ENCODE results near the gene JMY. TPM values are rescaled to one million over a fixed set of nuclear protein-coding genes. Genes with fewer than 3 reads are reported as not detected.

Gene JMY
- total RNA-seq, 1 experiment from 2014 or later: 15.6 TPM

DNA sequence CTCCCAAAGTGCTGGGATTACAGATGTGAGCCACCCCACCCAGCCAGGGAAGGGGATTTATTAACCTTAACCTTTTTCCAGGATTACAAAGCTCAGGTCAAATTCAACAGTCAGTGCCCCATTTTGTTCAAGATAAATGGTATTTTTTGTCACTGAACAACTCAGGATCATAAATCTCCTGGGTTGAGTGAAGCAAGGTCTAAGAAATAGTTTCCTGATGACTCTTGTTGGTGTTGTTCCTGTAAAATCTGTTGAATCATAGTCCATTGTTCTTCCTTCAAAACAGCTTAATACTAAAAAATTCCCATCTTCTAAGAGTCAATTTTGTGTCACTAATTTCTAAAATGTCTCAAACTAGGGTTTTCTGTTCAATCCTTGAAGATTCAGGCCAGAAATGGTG lies 33.9 kb upstream of the JMY start:
- H4K20me1 ChIP-seq (ENCODE audit: insufficient read depth): no peaks in the 10 kb centered on the region
- TF ChIP-seq FOSL1 (IDR thresholded peaks at IDR 0.05; ENCODE audit: low read depth): peak; percentile 35; the same call in 1 of the 2 replicates
- peak; percentile 48; the same call in 1 of the 2 replicates for TF ChIP-seq SP1 (IDR thresholded peaks at IDR 0.05; ENCODE audit: low read depth)
- TF ChIP-seq TCF7L2 (IDR thresholded peaks at IDR 0.05; ENCODE audit: borderline replicate concordance, extremely low read depth, insufficient read depth, insufficient read length): no peak
- peak; percentile 42 for TF ChIP-seq JUND (IDR thresholded peaks at IDR 0.05)
- 0 out of 2 replicates have a peak, but pooled peaks have one; percentile 41 for TF ChIP-seq CEBPB (IDR thresholded peaks at IDR 0.05; ENCODE audit: low read depth)
- TF ChIP-seq EGR1 (IDR thresholded peaks at IDR 0.05; ENCODE audit: low read depth): no peak
- POLR2A ChIA-PET: no interaction called here
- DNase-seq (ENCODE audit: low read depth, low spot score) (peak; percentile 36), ATAC-seq (peak; percentile 35; the same call in 1 of the 2 replicates)
- H3K9ac ChIP-seq (ENCODE audit: low read length): no peak overlapping the region
- intact Hi-C loops (cut with micrococcal nuclease): loop anchor here (5.0 kb wide), 1 partner anchor 175 kb away; no protein-coding TSS in a partner anchor
- H3K27me3 ChIP-seq (ENCODE audit: insufficient read depth, low read length): no peaks in the 10 kb centered on the region
- RAD21 ChIA-PET (ENCODE audit: low non-redundant PET in 1 of 2, low total read pairs in 2 of 2, uncharacterized antibody in 2 of 2, unreplicated experiment in 2 of 2): no interaction called here
- H3K9me3 ChIP-seq (ENCODE audit: control insufficient read depth in 1 of 2, insufficient read depth in 1 of 2, low read depth in 1 of 2, low read length in 2 of 2): no peaks in the 10 kb centered on the region
- H3K79me2 ChIP-seq (ENCODE audit: insufficient read depth, low read length): no peaks in the 10 kb centered on the region
- no peaks in the 10 kb centered on the region for H3K9me2 ChIP-seq (ENCODE audit: insufficient read depth)
- H3K36me3 ChIP-seq (ENCODE audit: control insufficient read depth in 1 of 2, insufficient read depth in 2 of 2, low read length in 2 of 2): no peaks in the 10 kb centered on the region
- peak overlapping the region; percentile 28 for H3K4me2 ChIP-seq (ENCODE audit: low read length)
- H3K27ac ChIP-seq (ENCODE audit: low read depth, low read length): no peak overlapping the region
- H3K4me1 ChIP-seq (ENCODE audit: control insufficient read depth in 1 of 2, insufficient read depth in 2 of 2, low read length in 2 of 2): peaks cover 0 to 20% of the 10 kb centered on the region in 2 experiments; a peak in 3 of 4 replicates
- no peak overlapping the region for H2AFZ ChIP-seq (ENCODE audit: low read depth, low read length, poor library complexity, severe bottlenecking)
- no TSS peak for BruUV-seq (replicated peaks)
- CTCF ChIA-PET: interaction anchor here (1.0 kb wide), 1 partner anchor 178 kb away, joined by 3 read pairs; no protein-coding TSS in a partner anchor
- no peak overlapping the region for H3K4me3 ChIP-seq (replicated peaks in 1 of 2; ENCODE audit: low read depth in 1 of 2, low read length in 2 of 2)

DNA sequence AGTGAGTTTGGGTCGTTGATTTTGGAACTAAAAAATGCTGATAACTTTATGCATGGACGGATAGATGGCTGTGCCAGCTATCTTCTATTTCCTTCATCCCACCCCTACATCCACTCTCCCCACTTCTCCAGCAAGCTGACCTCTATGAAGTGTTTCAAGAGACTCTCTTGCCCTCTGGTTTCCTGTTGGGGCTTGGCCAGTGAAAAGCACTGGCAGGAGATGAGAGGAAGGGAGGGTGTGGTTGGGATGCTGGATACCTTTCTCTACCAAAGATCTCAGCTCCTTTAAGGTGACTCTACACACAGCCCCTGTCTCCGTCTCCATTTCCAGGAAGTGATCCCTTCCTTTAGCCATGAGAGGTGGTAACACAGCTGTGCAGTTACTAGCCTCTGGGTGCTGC lies 30.0 kb upstream of the JMY start:
- no TSS peak for BruUV-seq (replicated peaks)
- H3K9me2 ChIP-seq (ENCODE audit: insufficient read depth): no peaks in the 10 kb centered on the region
- TF ChIP-seq, protein P1, sequence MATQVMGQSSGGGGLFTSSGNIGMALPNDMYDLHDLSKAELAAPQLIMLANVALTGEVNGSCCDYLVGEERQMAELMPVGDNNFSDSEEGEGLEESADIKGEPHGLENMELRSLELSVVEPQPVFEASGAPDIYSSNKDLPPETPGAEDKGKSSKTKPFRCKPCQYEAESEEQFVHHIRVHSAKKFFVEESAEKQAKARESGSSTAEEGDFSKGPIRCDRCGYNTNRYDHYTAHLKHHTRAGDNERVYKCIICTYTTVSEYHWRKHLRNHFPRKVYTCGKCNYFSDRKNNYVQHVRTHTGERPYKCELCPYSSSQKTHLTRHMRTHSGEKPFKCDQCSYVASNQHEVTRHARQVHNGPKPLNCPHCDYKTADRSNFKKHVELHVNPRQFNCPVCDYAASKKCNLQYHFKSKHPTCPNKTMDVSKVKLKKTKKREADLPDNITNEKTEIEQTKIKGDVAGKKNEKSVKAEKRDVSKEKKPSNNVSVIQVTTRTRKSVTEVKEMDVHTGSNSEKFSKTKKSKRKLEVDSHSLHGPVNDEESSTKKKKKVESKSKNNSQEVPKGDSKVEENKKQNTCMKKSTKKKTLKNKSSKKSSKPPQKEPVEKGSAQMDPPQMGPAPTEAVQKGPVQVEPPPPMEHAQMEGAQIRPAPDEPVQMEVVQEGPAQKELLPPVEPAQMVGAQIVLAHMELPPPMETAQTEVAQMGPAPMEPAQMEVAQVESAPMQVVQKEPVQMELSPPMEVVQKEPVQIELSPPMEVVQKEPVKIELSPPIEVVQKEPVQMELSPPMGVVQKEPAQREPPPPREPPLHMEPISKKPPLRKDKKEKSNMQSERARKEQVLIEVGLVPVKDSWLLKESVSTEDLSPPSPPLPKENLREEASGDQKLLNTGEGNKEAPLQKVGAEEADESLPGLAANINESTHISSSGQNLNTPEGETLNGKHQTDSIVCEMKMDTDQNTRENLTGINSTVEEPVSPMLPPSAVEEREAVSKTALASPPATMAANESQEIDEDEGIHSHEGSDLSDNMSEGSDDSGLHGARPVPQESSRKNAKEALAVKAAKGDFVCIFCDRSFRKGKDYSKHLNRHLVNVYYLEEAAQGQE (IDR thresholded peaks at IDR 0.05; ENCODE audit: low read depth): no peak
- TF ChIP-seq POLR2AphosphoS5 (IDR thresholded peaks at IDR 0.05; ENCODE audit: low read depth, low read length) (no peak), TCF7L2 (IDR thresholded peaks at IDR 0.05; ENCODE audit: borderline replicate concordance, extremely low read depth, insufficient read depth, insufficient read length) (no peak), POLR2A (IDR thresholded peaks at IDR 0.05; ENCODE audit: borderline replicate concordance, extremely low read depth, insufficient read depth, insufficient read length) (no peak), SIN3A (IDR thresholded peaks at IDR 0.05; ENCODE audit: low read depth) (no peak), EGR1 (IDR thresholded peaks at IDR 0.05; ENCODE audit: low read depth) (no peak), SP1 (IDR thresholded peaks at IDR 0.05; ENCODE audit: low read depth) (no peak), EZH2 (IDR thresholded peaks at IDR 0.05) (no peak)
- TF ChIP-seq, protein P2, sequence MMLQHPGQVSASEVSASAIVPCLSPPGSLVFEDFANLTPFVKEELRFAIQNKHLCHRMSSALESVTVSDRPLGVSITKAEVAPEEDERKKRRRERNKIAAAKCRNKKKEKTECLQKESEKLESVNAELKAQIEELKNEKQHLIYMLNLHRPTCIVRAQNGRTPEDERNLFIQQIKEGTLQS (IDR thresholded peaks at IDR 0.05): no peak
- TF ChIP-seq, protein P3, sequence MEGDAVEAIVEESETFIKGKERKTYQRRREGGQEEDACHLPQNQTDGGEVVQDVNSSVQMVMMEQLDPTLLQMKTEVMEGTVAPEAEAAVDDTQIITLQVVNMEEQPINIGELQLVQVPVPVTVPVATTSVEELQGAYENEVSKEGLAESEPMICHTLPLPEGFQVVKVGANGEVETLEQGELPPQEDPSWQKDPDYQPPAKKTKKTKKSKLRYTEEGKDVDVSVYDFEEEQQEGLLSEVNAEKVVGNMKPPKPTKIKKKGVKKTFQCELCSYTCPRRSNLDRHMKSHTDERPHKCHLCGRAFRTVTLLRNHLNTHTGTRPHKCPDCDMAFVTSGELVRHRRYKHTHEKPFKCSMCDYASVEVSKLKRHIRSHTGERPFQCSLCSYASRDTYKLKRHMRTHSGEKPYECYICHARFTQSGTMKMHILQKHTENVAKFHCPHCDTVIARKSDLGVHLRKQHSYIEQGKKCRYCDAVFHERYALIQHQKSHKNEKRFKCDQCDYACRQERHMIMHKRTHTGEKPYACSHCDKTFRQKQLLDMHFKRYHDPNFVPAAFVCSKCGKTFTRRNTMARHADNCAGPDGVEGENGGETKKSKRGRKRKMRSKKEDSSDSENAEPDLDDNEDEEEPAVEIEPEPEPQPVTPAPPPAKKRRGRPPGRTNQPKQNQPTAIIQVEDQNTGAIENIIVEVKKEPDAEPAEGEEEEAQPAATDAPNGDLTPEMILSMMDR (IDR thresholded peaks at IDR 0.05 in 2 of 3, conservative IDR thresholded peaks at IDR 0.05 in 1 of 3; ENCODE audit: borderline replicate concordance in 1 of 3, insufficient read depth in 1 of 3, low read depth in 2 of 3, low read length in 2 of 3): no peak
- no peaks in the 10 kb centered on the region for H3K27me3 ChIP-seq (ENCODE audit: insufficient read depth, low read length)
- DNase-seq (ENCODE audit: low read depth, low spot score): no peak
- 0 out of 2 replicates have a peak, but pooled peaks have one; percentile 17 for ATAC-seq
- RAD21 ChIA-PET (ENCODE audit: low non-redundant PET in 1 of 2, low total read pairs in 2 of 2, uncharacterized antibody in 2 of 2, unreplicated experiment in 2 of 2): no interaction called here
- no peaks in the 10 kb centered on the region for H4K20me1 ChIP-seq (ENCODE audit: insufficient read depth)
- H3K9ac ChIP-seq (ENCODE audit: low read length): no peak overlapping the region
- no peak overlapping the region for H3K27ac ChIP-seq (ENCODE audit: low read depth, low read length)
- no peak overlapping the region for H3K4me3 ChIP-seq (replicated peaks in 1 of 2; ENCODE audit: low read depth in 1 of 2, low read length in 2 of 2)
- H2AFZ ChIP-seq (ENCODE audit: low read depth, low read length, poor library complexity, severe bottlenecking): no peak overlapping the region
- no peak overlapping the region for H3K4me2 ChIP-seq (ENCODE audit: low read length)
- POLR2A ChIA-PET: no interaction called here
- CTCF ChIA-PET: interaction anchor here (1.3 to 1.6 kb wide), 2 partner anchors 73 to 258 kb away, joined by 3 to 5 read pairs; no protein-coding TSS in a partner anchor
- H3K79me2 ChIP-seq (ENCODE audit: insufficient read depth, low read length): no peaks in the 10 kb centered on the region
- peaks cover 0 to 15% of the 10 kb centered on the region in 2 experiments; a peak in 3 of 4 replicates for H3K4me1 ChIP-seq (ENCODE audit: control insufficient read depth in 1 of 2, insufficient read depth in 2 of 2, low read length in 2 of 2)
- no peaks in the 10 kb centered on the region for H3K9me3 ChIP-seq (ENCODE audit: control insufficient read depth in 1 of 2, insufficient read depth in 1 of 2, low read depth in 1 of 2, low read length in 2 of 2)
- intact Hi-C loops (cut with micrococcal nuclease): no loop called here
- no peaks in the 10 kb centered on the region for H3K36me3 ChIP-seq (ENCODE audit: control insufficient read depth in 1 of 2, insufficient read depth in 2 of 2, low read length in 2 of 2)

All from HCT116 (cell line).